AG10803 (cell line): ENCODE measurements around the gene CNOT10.

Experiments
- DNase-seq: peaks from one replicate; pipeline ENCODE4 v3.0.0; 2010; ENCODE audit warnings: low read depth
- H3K4me3 ChIP-seq: 2 replicates; pipeline ENCODE4 v1.5.1; 2011; ENCODE audit warnings: mild to moderate bottlenecking, low read length, control low read depth
- CTCF ChIP-seq: conservative IDR thresholded peaks from 2 replicates; pipeline ENCODE4 v1.5.1; 2011; ENCODE audit warnings: mild to moderate bottlenecking, low read length, control low read depth, inconsistent platforms

CNOT10 gene

GRCh38 chr3:32822609-32823498, 137.9 kb downstream of the CNOT10 start:
- no peak for DNase-seq
- TF ChIP-seq CTCF, result no peak
- no peak overlapping the region for H3K4me3 ChIP-seq
